ENCODE results near the gene PTPRA.

GRCh38 chr20:2946988-2947961, 74.0 kb downstream of the PTPRA start:
- TF ChIP-seq, protein P1, sequence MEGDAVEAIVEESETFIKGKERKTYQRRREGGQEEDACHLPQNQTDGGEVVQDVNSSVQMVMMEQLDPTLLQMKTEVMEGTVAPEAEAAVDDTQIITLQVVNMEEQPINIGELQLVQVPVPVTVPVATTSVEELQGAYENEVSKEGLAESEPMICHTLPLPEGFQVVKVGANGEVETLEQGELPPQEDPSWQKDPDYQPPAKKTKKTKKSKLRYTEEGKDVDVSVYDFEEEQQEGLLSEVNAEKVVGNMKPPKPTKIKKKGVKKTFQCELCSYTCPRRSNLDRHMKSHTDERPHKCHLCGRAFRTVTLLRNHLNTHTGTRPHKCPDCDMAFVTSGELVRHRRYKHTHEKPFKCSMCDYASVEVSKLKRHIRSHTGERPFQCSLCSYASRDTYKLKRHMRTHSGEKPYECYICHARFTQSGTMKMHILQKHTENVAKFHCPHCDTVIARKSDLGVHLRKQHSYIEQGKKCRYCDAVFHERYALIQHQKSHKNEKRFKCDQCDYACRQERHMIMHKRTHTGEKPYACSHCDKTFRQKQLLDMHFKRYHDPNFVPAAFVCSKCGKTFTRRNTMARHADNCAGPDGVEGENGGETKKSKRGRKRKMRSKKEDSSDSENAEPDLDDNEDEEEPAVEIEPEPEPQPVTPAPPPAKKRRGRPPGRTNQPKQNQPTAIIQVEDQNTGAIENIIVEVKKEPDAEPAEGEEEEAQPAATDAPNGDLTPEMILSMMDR (IDR thresholded peaks at IDR 0.05): no peak
- no peak for TF ChIP-seq POLR2A (IDR thresholded peaks at IDR 0.05; ENCODE audit: low read depth)
- TF ChIP-seq POLR2AphosphoS5 (IDR thresholded peaks at IDR 0.05): no peak

Data from esophagus muscularis mucosa (tissue), 3 donors.